ENCODE data around the gene NRP2. TPM values are rescaled to one million over a fixed set of nuclear protein-coding genes. Genes with fewer than 3 reads are reported as not detected.

The NRP2 gene
- total and polyA plus RNA-seq, 2 donors (not counting 1 experiment from before 2014, with no cell fraction given), result 16.6 to 28.7 TPM

- Histone ChIP-seq H3K4me1 (ENCODE audit: control insufficient read depth, extremely low read depth, insufficient read depth, low read length) (peaks cover 13% of the 10 kb centered on the region), H4K20me1 (ENCODE audit: control insufficient read depth, extremely low read depth, insufficient read depth, low read length) (no peaks in the 10 kb centered on the region), H3K79me2 (ENCODE audit: control insufficient read depth, insufficient read depth, low read length) (no peaks in the 10 kb centered on the region), H2AFZ (ENCODE audit: low read length) (no peak overlapping the region), H3K36me3 (ENCODE audit: control insufficient read depth, insufficient read depth, low read length) (no peaks in the 10 kb centered on the region), H3K27ac (ENCODE audit: insufficient read depth, low read length) (no peak overlapping the region), H3K9me3 (ENCODE audit: control insufficient read depth, insufficient read depth, low read depth, low read length) (no peaks in the 10 kb centered on the region), H3K27me3 (ENCODE audit: control insufficient read depth, insufficient read depth, low read length) (no peaks in the 10 kb centered on the region), H3K4me3 (replicated peaks in 1 of 4; ENCODE audit: control extremely low read depth in 1 of 4, insufficient read depth in 1 of 4, low read depth in 3 of 4, low read length in 4 of 4) (no peak overlapping the region), H3K9ac (ENCODE audit: insufficient read depth, low read length) (no peak overlapping the region), H3K4me2 (ENCODE audit: extremely low read depth, insufficient read depth, low read length) (no peak overlapping the region)
- TF ChIP-seq EZH2 (IDR thresholded peaks at IDR 0.05; ENCODE audit: low read length, missing control alignments), result no peak
- no peak for TF ChIP-seq CTCF (conservative IDR thresholded peaks at IDR 0.05 in 1 of 2, IDR thresholded peaks at IDR 0.05 in 1 of 2; ENCODE audit: low read depth in 1 of 2, low read length in 2 of 2)
- DNase-seq (ENCODE audit: low read depth in 2 of 2), result peak; percentile 83 to 91
Measured at GRCh38 chr2:205695460-205695991, 13.2 kb downstream of the NRP2 start.

GRCh38 chr2:205696331-205696926 is 14.1 kb downstream of the NRP2 start:
- no peak overlapping the region for H3K4me3 ChIP-seq (replicated peaks in 1 of 4; ENCODE audit: control extremely low read depth in 1 of 4, insufficient read depth in 1 of 4, low read depth in 3 of 4, low read length in 4 of 4)
- H3K9ac ChIP-seq (ENCODE audit: insufficient read depth, low read length), result no peak overlapping the region
- H3K36me3 ChIP-seq (ENCODE audit: control insufficient read depth, insufficient read depth, low read length), result no peaks in the 10 kb centered on the region
- TF ChIP-seq EZH2 (IDR thresholded peaks at IDR 0.05; ENCODE audit: low read length, missing control alignments) (no peak), CTCF (conservative IDR thresholded peaks at IDR 0.05 in 1 of 2, IDR thresholded peaks at IDR 0.05 in 1 of 2; ENCODE audit: low read depth in 1 of 2, low read length in 2 of 2) (no peak)
- H2AFZ ChIP-seq (ENCODE audit: low read length), result no peak overlapping the region
- DNase-seq (ENCODE audit: low read depth in 2 of 2), result no peak
- no peak overlapping the region for H3K27ac ChIP-seq (ENCODE audit: insufficient read depth, low read length)
- H3K4me2 ChIP-seq (ENCODE audit: extremely low read depth, insufficient read depth, low read length), result no peak overlapping the region
- peaks cover 16% of the 10 kb centered on the region for H3K4me1 ChIP-seq (ENCODE audit: control insufficient read depth, extremely low read depth, insufficient read depth, low read length)
- H3K79me2 ChIP-seq (ENCODE audit: control insufficient read depth, insufficient read depth, low read length), result no peaks in the 10 kb centered on the region
- no peaks in the 10 kb centered on the region for H4K20me1 ChIP-seq (ENCODE audit: control insufficient read depth, extremely low read depth, insufficient read depth, low read length)
- H3K9me3 ChIP-seq (ENCODE audit: control insufficient read depth, insufficient read depth, low read depth, low read length), result no peaks in the 10 kb centered on the region
- H3K27me3 ChIP-seq (ENCODE audit: control insufficient read depth, insufficient read depth, low read length), result no peaks in the 10 kb centered on the region

- peaks cover 17% of the 10 kb centered on the region for H3K4me1 ChIP-seq (ENCODE audit: control insufficient read depth, extremely low read depth, insufficient read depth, low read length)
- TF ChIP-seq CTCF (conservative IDR thresholded peaks at IDR 0.05 in 1 of 2, IDR thresholded peaks at IDR 0.05 in 1 of 2; ENCODE audit: low read depth in 1 of 2, low read length in 2 of 2) (no peak), EZH2 (IDR thresholded peaks at IDR 0.05; ENCODE audit: low read length, missing control alignments) (no peak)
- H3K4me3 ChIP-seq (replicated peaks in 1 of 4; ENCODE audit: control extremely low read depth in 1 of 4, insufficient read depth in 1 of 4, low read depth in 3 of 4, low read length in 4 of 4), result no peak overlapping the region
- H3K36me3 ChIP-seq (ENCODE audit: control insufficient read depth, insufficient read depth, low read length), result no peaks in the 10 kb centered on the region
- H3K79me2 ChIP-seq (ENCODE audit: control insufficient read depth, insufficient read depth, low read length), result no peaks in the 10 kb centered on the region
- no peak overlapping the region for H3K4me2 ChIP-seq (ENCODE audit: extremely low read depth, insufficient read depth, low read length)
- H3K27me3 ChIP-seq (ENCODE audit: control insufficient read depth, insufficient read depth, low read length), result no peaks in the 10 kb centered on the region
- no peaks in the 10 kb centered on the region for H4K20me1 ChIP-seq (ENCODE audit: control insufficient read depth, extremely low read depth, insufficient read depth, low read length)
- H3K9me3 ChIP-seq (ENCODE audit: control insufficient read depth, insufficient read depth, low read depth, low read length), result no peaks in the 10 kb centered on the region
- no peak overlapping the region for H3K9ac ChIP-seq (ENCODE audit: insufficient read depth, low read length)
- H2AFZ ChIP-seq (ENCODE audit: low read length), result no peak overlapping the region
- no peak overlapping the region for H3K27ac ChIP-seq (ENCODE audit: insufficient read depth, low read length)
- DNase-seq (ENCODE audit: low read depth in 2 of 2), result peak in 1 of 2 donors; percentile 95
Measured at GRCh38 chr2:205696927-205697441, 14.7 kb downstream of the NRP2 start.

All from fibroblast of lung (primary cell).